Fibroblast of skin of back (primary cell): ENCODE results near the gene TCF4.
A peak's percentile ranks its signal among the peaks of the same experiment; 100 is the strongest.

ENCODE experiments used
- DNase-seq: peaks from one replicate; pipeline ENCODE4 v3.0.0-alpha.2; 2013

TCF4 gene

DNA sequence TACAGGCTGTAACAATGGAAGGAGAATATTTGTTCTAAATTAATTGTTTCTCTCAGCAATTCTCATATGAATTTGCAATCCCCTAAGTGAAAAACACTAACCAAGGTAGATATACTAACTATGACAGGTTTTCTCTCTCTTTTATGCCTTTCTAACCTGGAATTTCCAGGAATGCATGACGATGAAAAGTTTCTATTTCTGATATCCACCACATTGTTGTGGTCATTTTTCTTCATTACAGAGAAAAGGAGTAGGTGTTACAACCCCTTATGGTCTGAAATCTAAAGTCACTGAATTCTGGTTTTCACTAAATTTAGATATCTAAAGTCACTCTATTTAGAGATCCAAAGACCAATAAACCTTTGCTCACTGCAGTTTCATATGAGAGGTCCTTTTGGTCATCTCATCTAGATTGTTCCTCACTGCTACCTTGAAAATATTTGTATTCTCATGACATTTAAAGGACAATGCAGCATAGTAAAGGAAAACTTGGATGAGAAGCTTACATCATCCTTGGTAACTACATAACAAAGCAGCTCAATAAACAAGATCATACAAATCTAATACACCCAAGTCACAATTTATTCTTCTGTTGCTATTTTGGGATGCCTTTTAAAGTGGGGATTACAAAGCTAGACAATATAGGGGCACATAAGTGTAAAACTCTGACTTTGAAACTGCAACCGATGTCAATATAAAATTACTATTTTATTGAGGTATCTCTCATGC lies 85.8 kb downstream of the TCF4 start:
- no peak for DNase-seq

DNA sequence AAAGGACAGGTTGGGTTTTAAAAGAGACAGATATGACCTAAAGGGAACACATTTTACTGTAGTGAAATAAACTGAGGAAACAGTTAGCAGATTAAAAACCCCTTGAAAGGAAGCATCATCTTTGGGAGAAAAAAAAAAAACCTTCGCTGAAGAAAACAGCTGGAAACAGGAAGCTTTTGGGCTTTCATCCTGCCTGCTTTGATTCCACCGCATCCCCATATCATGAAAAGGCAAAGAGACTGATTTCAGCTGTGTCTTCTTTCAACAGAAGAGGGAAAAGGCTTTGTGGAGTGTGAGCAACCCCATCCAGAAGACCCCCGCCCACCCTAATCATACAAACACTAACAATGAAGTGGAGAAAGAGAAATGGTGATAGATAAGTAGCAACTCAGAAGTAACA lies 86.4 kb downstream of the TCF4 start:
- no peak for DNase-seq

DNA sequence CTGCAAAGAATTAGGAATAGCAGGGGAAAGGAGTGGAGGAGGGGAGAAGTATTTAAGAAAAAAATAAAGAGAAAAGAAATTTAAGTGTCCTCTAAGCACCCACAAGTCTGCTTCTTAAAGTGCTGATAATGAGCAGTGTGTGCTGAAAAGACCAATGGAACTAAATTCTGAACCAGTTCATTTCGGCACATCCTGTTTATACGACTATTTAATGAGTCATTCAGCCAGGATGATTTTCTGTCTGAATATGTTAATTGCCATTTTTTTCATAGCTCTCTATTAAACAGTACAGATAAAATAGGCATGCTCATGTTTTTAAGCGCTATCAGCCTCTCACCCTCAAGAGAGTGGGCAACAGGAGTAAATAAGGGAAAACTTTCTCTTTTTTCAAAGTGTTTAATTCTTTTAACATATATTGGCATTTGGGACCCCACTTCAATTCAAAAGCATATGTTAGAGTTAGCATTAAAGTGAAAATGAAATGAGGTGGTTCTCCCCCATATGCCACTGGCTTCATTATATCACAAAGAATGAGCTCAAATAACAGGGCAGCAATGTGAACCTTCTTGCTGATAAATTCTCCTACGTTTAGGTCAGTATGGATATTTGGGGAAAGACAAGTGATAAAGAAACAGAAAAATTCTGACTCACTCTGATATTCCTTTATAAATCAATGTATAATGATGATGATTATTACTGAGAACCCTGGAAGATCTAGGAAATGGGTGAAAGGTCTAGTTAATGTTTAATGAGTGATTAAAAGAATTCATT lies 87.5 kb downstream of the TCF4 start:
- peak; percentile 92 for DNase-seq

DNA sequence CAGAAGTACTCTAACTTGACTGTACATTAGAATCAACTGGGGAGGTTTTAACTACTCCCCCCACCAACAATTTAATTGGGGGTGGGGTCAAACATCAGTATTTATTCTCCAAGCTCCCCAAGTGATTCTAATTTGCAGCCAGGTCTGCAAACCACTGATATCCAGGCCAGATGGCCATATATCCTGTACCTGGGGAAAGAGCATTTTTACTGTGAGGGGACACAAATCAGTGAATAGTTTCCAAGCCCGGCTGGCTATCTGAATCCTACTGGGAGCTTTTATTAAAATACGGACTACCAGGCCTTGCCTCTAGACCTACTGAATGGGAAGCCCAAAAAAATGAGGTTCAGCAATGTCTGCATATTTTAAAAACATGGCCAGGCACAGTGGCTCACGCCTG lies 88.5 kb downstream of the TCF4 start:
- DNase-seq: no peak

DNA sequence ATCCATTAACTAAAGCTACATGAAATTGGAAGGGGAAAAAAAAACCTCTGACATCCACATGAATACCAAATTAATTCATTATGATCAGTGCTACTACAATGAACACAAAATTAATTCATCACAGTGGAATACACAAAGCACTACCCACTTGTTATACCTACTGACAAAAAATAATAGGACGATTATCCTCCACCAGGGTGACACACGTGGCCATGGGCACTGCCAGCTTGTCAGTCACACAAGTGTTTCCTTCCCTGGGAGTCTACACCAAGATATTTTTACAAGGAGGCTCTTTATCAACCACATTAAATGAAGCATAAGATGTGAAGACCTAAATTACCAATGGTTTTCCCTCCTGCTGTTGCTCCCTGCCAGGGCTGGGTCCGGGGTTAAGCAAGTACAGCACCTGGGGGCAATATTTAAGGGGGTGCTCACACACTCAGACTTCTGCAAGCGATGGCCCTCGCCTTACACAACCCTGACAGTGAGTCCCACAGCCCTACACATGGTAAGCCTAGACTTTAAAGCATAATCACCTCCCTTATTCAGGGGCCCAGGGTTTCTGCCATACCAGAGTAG lies 90.1 kb downstream of the TCF4 start:
- DNase-seq: no peak

DNA sequence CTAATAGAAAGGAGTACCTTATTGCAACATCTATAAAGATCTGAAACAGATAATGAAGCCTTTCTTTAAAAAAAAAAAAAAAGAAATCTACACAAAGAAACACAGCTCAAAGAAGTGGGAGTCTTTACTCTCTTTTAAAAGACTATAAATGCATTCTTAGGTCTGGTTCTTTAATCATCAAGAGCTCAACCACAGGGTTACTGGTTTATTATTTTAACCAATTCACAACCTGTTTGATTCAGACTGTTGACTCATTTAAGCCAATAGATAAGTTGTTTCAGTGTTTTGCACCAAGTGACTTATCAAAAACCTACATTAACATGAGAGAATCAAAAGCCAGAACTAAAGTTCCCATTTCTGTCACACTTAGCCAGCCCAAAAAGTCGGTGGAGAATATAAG lies 93.1 kb downstream of the TCF4 start:
- peak; percentile 69 for DNase-seq

DNA sequence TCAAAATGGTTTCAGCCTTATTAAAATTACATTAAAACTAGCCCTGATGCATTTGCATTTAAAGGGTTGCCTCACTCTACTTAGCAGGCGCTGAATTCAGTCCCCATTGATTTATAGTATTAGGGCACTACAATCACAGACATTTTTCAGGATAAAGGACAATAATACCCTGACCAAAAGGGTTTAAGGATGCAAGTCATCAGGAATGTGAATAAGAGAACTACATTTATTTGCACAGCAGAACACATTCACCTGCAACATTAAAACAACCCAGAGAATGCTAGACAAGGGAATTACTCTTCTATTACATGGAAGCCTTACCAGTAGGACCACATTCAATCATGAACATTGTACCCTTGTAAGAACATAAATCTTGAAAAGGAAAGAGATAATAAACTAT lies 93.6 kb downstream of the TCF4 start:
- DNase-seq: no peak

DNA sequence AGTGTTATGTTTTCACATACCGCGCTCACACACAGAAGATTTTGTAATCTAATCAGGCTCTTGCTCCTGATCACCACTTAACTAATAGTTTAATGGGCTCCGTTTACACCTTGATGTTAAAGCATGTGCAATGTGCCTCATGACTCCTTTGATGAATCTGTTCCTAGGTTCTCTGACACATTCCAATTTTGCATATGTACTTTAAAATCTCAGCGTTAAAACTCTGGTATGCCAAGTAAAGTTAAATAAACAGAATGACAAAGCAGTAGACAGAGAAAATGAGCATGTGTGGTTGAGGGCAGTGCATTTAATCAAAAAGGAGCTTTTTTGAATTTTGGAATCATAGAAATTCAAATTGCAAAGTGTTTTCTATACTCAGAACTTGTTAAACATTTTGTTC lies 96.4 kb downstream of the TCF4 start:
- peak; percentile 66 for DNase-seq

DNA sequence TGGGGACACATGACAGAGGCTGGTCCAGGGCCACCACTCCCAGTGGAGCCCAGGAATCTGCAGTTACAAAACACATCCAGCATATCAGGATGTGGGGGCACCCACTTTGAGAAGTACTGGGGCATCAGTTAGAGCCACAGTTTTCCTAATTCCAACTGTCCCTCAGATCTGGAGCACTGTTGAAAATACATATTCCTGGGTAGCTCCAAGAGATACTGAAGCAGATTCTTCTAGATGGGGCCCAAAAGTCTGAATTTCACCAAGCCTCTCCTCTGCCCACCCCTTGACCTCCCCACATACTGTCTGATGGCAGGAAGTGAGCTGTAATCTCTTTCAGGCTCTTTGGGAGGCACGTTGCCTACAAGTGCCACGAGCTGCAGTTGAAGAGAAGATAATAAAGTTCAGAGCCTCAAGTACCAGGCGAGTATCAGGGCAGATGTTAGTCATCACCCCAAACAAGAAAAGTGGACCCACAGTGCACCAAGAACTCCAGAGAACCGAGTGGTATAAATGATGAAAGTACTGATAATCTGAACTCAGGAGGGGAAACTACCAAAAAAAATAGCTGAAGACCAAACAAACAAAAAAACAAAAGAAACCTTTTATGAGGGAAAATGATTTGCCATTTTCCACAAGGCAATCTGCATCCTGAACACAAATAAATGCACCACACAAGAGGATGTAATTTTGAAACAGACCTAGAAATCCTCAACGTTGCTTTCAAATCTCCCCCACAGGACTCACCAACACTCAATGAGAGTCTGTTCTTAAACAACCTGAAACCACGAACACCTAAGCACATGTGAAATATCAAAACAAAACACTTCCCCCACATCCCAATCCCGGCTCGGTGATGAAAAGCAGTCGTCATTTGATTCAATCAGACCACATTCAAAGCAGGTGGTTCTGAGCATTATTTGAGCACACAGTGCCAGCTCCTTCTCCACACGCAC lies 98.7 kb downstream of the TCF4 start:
- no peak for DNase-seq

DNA sequence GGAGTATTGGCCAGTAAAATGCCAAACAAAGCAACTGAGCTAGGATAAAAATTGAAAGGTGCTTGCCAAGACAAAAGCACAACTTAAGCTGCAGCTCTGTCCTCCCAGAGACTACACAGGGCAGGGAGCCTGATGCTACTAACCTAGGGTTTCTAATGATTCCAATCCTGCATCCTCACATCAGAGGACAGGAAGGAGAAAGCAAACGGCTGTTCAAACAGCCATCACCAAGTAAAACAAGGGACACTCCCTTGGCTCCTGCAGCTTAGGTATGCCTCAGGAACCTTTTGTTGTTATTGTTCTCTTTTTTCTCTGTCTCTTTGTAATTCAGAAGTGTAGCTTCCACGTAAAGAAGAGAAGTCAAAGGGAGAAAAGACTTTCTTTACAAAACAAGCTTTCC lies 99.5 kb downstream of the TCF4 start:
- DNase-seq: no peak

DNA sequence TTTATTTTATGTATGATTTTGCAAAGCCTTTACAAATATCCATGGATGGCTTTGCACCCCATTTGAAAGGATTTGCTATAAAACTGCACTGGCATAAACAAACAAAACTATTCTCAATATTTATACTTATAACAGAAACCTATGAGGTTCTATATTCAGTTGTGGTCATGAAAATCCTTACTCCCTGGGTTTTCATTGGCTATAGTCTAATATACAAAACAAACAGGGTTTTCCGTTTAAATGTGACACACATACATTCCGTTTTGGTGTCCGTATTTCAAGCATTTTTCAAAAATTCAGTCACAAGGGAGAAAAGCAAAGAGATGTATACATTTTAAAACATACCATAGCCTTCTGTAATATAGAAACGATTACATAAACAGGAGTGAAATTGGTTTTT lies 100.0 kb downstream of the TCF4 start:
- DNase-seq: peak; percentile 50

DNA sequence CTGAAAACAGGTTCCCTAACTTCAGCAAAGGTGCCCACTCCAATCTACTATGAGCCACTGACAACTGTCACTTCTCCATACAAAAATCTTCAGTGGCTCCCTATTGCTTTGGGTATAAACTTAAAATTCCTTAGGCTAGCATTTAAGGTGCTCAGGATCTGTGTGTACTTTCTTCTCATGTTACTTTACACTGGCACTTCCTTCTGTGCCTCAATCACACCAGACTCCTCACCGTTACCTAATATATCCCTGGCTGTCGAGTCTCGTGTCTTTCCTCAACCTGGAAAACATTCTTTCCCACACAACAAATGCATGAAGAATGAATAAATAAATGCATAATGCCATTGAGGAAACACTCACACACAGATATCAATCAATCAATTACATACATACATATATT lies 101.1 kb downstream of the TCF4 start:
- no peak for DNase-seq

DNA sequence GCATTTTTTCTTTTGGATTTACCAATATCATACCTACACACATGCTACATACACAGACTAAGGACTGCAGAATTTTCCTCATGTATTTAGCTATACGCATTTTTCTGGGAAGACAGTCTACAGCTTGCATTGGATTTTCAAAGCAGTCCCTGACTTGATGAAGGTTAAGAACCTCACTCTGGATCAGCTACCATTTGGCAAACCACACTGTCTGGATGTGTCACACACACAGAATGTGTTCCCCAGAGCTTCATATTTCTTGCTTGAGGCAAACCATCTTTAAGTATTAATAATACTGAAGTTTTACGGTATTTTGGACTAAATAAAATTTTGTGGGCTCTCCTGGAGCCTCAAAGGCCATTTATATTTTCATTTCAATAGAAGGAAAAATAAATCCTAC lies 102.3 kb downstream of the TCF4 start:
- peak; percentile 78 for DNase-seq

DNA sequence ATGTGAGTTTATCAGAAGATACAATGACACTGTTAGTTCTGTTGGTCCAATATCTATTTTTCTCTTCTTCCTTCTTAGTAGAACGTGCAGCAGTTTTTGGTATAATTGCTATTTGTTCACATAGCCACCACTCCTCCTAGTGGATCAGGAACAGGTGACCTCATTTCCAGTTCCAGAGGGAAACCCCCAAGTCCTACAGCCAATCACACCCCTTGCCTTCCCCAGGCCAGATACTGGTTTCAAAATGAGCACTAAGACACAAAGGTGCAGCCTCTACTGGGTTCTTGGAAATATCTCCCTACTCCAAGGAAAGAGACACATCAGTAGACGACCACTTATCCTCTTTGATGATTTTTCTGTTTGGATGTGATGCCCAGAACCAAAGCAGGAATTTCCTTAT lies 103.2 kb downstream of the TCF4 start:
- no peak for DNase-seq

DNA sequence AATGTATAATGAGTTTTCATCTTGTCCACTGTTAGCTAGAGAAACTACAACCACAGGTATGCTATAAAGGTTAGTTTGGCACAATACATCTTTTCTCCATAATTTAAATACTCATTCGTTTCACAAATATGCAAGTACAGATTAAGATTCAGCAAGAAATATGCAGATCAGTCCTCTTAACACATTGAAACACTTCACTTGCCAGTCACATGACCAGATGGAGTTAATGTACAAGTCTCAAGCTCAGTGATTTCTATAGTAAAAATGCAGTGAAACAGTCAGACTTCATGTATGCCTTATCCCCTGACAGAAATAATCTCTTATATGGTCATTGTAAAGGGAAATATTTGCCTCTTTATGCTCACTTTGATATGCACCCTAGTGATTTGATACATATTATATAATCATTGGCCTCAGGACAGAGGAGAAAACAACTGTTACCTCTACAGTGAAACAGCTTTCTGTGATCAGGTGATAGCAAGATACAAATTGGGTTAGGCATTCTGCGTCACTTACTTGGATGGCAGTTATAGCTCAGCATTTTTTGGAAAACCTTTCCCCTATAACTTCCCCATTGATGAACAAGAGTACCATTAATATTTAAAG lies 104.6 kb downstream of the TCF4 start:
- DNase-seq: no peak

DNA sequence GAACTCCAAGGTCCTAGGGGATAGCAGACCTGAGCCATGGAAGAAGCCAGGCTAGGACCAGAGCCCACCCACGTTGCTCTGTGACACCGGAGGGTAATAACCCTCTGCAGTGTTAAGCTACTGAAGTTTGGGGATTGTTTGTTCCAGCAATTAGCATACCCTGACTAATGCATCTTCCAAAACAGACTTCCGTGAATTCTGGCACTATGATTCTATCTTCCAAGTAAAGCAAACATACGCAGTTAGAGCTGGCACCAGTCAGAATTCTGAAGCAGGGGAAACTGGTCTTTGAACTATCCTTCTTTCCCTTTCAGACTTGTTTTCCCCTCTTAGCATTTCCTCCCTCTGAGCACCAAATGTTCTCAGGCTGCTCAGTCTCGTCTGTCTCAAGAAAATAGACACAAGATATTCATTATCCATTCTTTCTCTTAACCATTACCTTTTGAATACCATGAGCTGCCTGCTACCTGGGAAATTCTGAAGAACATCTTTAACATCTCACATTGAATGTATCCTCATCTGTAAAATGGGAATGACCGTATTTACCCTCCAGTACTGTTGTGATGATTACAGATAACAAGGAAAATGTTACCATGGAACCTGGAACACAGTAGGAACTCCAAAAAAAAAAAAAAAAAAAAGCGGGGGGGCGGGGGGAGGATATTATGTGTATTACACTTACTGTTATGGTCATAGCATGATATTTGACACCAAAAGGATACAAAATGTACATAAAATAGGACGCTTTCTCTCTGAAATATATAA lies 108.2 kb downstream of the TCF4 start:
- DNase-seq: no peak

DNA sequence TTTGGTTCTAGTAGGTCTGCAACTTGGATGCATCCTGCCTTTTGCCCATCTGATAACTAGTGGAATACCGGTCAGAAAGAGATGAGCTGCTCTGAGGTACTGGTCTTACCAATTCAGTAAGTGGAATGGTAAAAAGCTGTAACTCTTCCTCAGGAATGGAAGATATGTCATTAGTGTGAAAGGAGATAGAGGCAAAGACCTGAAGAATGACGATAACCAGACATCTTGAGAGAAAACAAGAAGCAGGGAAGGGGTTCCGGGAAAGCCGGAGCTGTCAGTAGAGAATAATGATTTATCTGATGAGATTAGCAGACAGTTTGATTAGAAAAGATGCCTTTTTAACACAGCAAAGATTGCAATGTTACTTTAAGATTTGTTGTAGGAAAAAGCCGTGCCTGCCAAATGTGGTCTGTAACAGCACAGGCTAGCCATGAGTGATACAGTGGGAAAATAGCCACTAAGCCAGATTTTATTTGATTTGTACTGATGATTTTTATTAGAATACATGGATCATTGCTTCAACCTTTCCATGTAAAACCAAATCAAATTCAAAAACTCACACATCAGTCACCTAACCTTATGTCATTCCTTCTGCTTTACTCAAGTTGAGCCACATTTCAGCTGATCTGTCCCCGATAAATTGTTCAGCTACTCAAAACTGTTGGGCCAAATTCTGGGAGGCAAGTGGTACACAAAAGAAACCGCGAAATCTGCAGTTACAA lies 110.0 kb downstream of the TCF4 start:
- no peak for DNase-seq

DNA sequence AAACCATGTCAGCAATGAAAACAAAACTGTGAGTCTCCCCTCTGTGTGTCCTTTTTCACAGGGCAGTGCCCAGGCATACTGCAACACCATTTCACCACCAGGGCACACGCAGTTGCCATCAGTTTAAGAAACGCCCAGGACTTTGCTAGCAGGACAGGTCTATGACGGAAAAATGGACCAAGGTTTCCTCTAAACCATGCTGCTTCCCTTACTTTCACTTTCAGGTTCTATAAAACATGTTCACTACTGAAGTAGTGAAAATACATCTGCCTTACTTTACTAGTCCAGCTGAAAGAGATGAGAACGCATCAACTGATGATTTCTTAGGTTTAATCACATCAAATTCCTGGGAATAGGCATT lies 110.5 kb downstream of the TCF4 start:
- no peak for DNase-seq

DNA sequence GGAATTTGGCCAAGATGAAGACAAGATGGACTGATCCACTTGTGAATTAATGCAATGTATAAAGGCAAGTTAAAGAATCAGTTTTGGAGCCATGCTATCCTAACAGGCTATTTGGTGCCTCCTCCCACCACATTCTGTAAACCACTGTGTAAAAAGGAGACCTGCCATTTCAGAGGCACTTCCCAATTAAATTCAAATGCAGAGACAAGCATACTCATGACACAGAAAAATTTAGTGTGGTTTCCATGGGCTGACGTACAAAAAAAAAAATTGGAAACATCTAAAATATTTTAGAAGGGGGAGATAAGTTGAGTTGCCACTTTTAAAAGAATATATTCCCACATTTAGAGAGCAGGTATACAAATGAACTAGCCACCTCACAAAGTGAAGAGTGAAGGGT lies 112.1 kb downstream of the TCF4 start:
- peak; percentile 44 for DNase-seq

DNA sequence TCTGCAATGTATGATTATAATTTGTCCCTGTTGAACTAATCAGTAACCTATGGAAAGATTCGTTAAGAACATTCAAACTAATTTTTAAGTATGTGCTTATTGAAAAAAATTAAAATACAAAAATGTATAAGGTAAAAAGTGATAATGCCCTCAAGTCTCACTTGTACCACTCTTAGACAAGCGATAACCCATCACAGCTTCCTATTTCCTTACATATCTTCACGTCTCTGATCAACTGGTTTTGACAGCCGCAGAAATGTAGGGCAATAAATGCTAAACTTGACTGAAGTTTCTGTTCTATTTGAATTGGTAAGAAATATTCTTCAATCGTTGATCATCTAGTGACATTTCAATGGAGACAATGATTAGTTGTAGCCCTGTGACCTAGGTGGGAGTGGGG lies 112.5 kb downstream of the TCF4 start:
- DNase-seq: no peak

DNA sequence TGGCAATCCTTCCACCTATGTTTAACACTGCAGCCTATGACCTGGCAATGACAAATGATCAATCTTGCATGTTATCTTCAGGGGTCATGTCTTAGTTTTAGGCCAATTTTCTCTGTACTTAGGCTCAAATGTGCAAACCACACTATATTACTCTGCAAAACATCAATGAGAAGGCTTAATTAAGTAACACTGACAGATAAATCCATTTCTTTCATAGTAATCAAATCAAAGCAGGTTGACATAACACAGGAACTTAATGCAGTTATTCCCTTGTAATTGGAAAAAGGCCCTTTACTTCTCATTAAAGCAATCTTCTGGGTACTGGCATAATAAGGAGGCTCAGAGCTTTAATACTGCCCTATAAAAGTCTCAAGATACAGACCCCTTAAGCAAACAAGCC lies 114.4 kb downstream of the TCF4 start:
- DNase-seq: no peak
